Measurements from ENCODE around the gene SREBF1. TPM values are rescaled to one million over a fixed set of nuclear protein-coding genes. Genes with fewer than 3 reads are reported as not detected.

SREBF1 gene
- total RNA-seq, 1 experiment from 2014 or later, result 298 TPM

- no peak overlapping the region for H3K9ac ChIP-seq (ENCODE audit: low read length)
- no peak overlapping the region for H3K27ac ChIP-seq (ENCODE audit: low read depth, low read length)
Observed at GRCh38 chr17:17771498-17772201, 65.1 kb downstream of the SREBF1 start.

More at GRCh38 chr17:17771498-17772201, 65.1 kb downstream of the SREBF1 start:
- POLR2A ChIA-PET, result interaction anchor here (1.2 kb wide), 1 partner anchor 64 kb away, joined by 3 read pairs; no protein-coding TSS in a partner anchor
- Histone ChIP-seq H3K79me2 (ENCODE audit: insufficient read depth, low read length) (peaks cover 11% of the 10 kb centered on the region; the same call in 1 of the 2 replicates), H3K36me3 (ENCODE audit: control insufficient read depth in 1 of 2, insufficient read depth in 2 of 2, low read length in 2 of 2) (no peaks in the 10 kb centered on the region), H3K4me2 (ENCODE audit: low read length) (no peak overlapping the region), H2AFZ (ENCODE audit: low read depth, low read length, poor library complexity, severe bottlenecking) (no peak overlapping the region), H3K4me3 (replicated peaks in 1 of 2; ENCODE audit: low read depth in 1 of 2, low read length in 2 of 2) (no peak overlapping the region), H3K4me1 (ENCODE audit: control insufficient read depth in 1 of 2, insufficient read depth in 2 of 2, low read length in 2 of 2) (peaks cover 5 to 17% of the 10 kb centered on the region in 2 experiments; a peak in 3 of 4 replicates), H3K27me3 (ENCODE audit: insufficient read depth, low read length) (no peaks in the 10 kb centered on the region), H4K20me1 (ENCODE audit: insufficient read depth) (no peaks in the 10 kb centered on the region), H3K9me2 (ENCODE audit: insufficient read depth) (no peaks in the 10 kb centered on the region), H3K9me3 (ENCODE audit: control insufficient read depth in 1 of 2, insufficient read depth in 1 of 2, low read depth in 1 of 2, low read length in 2 of 2) (no peaks in the 10 kb centered on the region)
- CTCF ChIA-PET, result no interaction called here
- TF ChIP-seq ATF3 (IDR thresholded peaks at IDR 0.05) (no peak), FOSL1 (IDR thresholded peaks at IDR 0.05; ENCODE audit: low read depth) (no peak), POLR2AphosphoS5 (IDR thresholded peaks at IDR 0.05; ENCODE audit: low read depth, low read length) (no peak), MAX (IDR thresholded peaks at IDR 0.05) (no peak), CEBPB (IDR thresholded peaks at IDR 0.05; ENCODE audit: low read depth) (no peak), CTCF (IDR thresholded peaks at IDR 0.05 in 2 of 3, conservative IDR thresholded peaks at IDR 0.05 in 1 of 3; ENCODE audit: borderline replicate concordance in 1 of 3, insufficient read depth in 1 of 3, low read depth in 2 of 3, low read length in 2 of 3) (no peak), ELF1 (IDR thresholded peaks at IDR 0.05; ENCODE audit: borderline replicate concordance, low read depth) (no peak), TCF7L2 (IDR thresholded peaks at IDR 0.05; ENCODE audit: borderline replicate concordance, extremely low read depth, insufficient read depth, insufficient read length) (no peak), JUND (IDR thresholded peaks at IDR 0.05) (no peak), EZH2phosphoT487 (IDR thresholded peaks at IDR 0.05; ENCODE audit: borderline replicate concordance) (no peak), RAD21 (IDR thresholded peaks at IDR 0.05; ENCODE audit: low read depth) (no peak), SRF (IDR thresholded peaks at IDR 0.05; ENCODE audit: low read depth) (no peak), POLR2A (IDR thresholded peaks at IDR 0.05; ENCODE audit: borderline replicate concordance, extremely low read depth, insufficient read depth, insufficient read length) (no peak), REST (IDR thresholded peaks at IDR 0.05; ENCODE audit: low read depth) (no peak), SP1 (IDR thresholded peaks at IDR 0.05; ENCODE audit: low read depth) (no peak)
- no TSS peak for BruUV-seq (replicated peaks)
- ATAC-seq (no peak), DNase-seq (ENCODE audit: low read depth, low spot score) (no peak)
- intact Hi-C loops (cut with micrococcal nuclease), result no loop called here
- RAD21 ChIA-PET (ENCODE audit: low non-redundant PET in 1 of 2, low total read pairs in 2 of 2, uncharacterized antibody in 2 of 2, unreplicated experiment in 2 of 2), result no interaction called here

All from HCT116 (cell line).